Brain microvascular endothelial cell (primary cell): ENCODE results near the gene ACAP3.
A peak's percentile ranks its signal among the peaks of the same experiment; 100 is the strongest.

Experiments used
- DNase-seq: peaks from one replicate; pipeline ENCODE4 v3.0.0-alpha.2; 2020
- H3K27ac ChIP-seq: fragments of 250-450 bp; sonication (Bioruptor Pico); 2 replicates; pipeline ENCODE4 v1.5.1; 2020; ENCODE audit warnings: mild to moderate bottlenecking, moderate library complexity
- H3K27me3 ChIP-seq: fragments of 250-450 bp; sonication (Bioruptor Pico); replicated peaks from 2 replicates; pipeline ENCODE4 v1.5.1; 2020; ENCODE audit warnings: mild to moderate bottlenecking
- H3K36me3 ChIP-seq: fragments of 250-450 bp; sonication (Bioruptor Pico); replicated peaks from 2 replicates; pipeline ENCODE4 v1.5.1; 2020; ENCODE audit warnings: mild to moderate bottlenecking
- H3K4me3 ChIP-seq: 2 replicates; pipeline ENCODE4 v1.5.1; 2011; ENCODE audit warnings: low read depth, mild to moderate bottlenecking, control low read depth, low read length, moderate library complexity
- CTCF ChIP-seq: IDR thresholded peaks from 2 replicates; pipeline ENCODE4 v1.5.1; 2011; ENCODE audit warnings: low read depth, mild to moderate bottlenecking, moderate library complexity, low read length, control low read depth, inconsistent platforms; ENCODE audit errors: missing control alignments
- in situ Hi-C: cut with HindIII; loops from 2 replicates; pipeline ENCODE4 v1.10.0; 2017; ENCODE audit warnings: low sequenced_read_pairs, low pct_ligation_motif_present

The ACAP3 gene

GRCh38 chr1:1273512-1274298 lies 34.0 kb downstream of the ACAP3 start, which contains the start of gene UBE2J2:
Gene UBE2J2, minus strand, starts transcription at chr1:1273854. Its CDS starts 5,862 bp downstream, at chr1:1267992.
- peak; percentile 82 for DNase-seq
- Histone ChIP-seq H3K27me3 (no peaks in the 10 kb centered on the region), H3K4me3 (peak within 1 kb of the TSS; percentile 80), H3K27ac (peak within 1 kb of the TSS; percentile 88), H3K36me3 (peaks cover 9% of the 10 kb centered on the region)
- no peak for TF ChIP-seq CTCF
- in situ Hi-C loops, result no loop called here

- in situ Hi-C loops, result no loop called here
- no peak for DNase-seq
- Histone ChIP-seq H3K4me3 (peak overlapping the region; percentile 80), H3K27me3 (no peaks in the 10 kb centered on the region), H3K27ac (peak overlapping the region; percentile 88), H3K36me3 (peaks cover 11% of the 10 kb centered on the region)
- no peak for TF ChIP-seq CTCF
These were observed 34.6 kb downstream of the ACAP3 start for GRCh38 chr1:1273209-1273511.

- peak overlapping the region; percentile 88 for H3K27ac ChIP-seq
- in situ Hi-C loops, result no loop called here
- peaks cover 17% of the 10 kb centered on the region for H3K36me3 ChIP-seq
- TF ChIP-seq CTCF, result no peak
- no peaks in the 10 kb centered on the region for H3K27me3 ChIP-seq
- peak overlapping the region; percentile 80 for H3K4me3 ChIP-seq
- no peak for DNase-seq
These were observed 35.2 kb downstream of the ACAP3 start for GRCh38 chr1:1272341-1273208.

- peak overlapping the region; percentile 49 for H3K27ac ChIP-seq
- TF ChIP-seq CTCF, result no peak
- no peak for DNase-seq
- in situ Hi-C loops, result no loop called here
- H3K36me3 ChIP-seq, result peaks cover 25% of the 10 kb centered on the region
- H3K27me3 ChIP-seq, result no peaks in the 10 kb centered on the region
- no peak overlapping the region for H3K4me3 ChIP-seq
These were observed 36.9 kb downstream of the ACAP3 start for GRCh38 chr1:1270813-1271212.

GRCh38 chr1:1268284-1268682 lies 39.4 kb downstream of the ACAP3 start:
- Histone ChIP-seq H3K27me3 (no peaks in the 10 kb centered on the region), H3K27ac (no peak overlapping the region), H3K36me3 (peaks cover 27% of the 10 kb centered on the region), H3K4me3 (no peak overlapping the region)
- in situ Hi-C loops, result no loop called here
- no peak for DNase-seq
- TF ChIP-seq CTCF, result no peak
